ENCODE results near the gene BSN.

BSN gene

GRCh38 chr3:49553692-49554632 lies at the start of gene BSN:
TSS of gene BSN (plus strand) at chr3:49554477. CDS start at chr3:49554603, 126 bp downstream.
- DNase-seq (peak; percentile 94), ATAC-seq (peak; percentile 87)

- DNase-seq = no peak
Measured at GRCh38 chr3:49506906-49507305, 47.4 kb upstream of the BSN start.

GRCh38 chr3:49509028-49509561 lies 45.2 kb upstream of the BSN start:
- DNase-seq (no peak), ATAC-seq (no peak)

More at GRCh38 chr3:49506906-49507305, 47.4 kb upstream of the BSN start:
- no peak for ATAC-seq

GRCh38 chr3:49511639-49512038 lies 42.6 kb upstream of the BSN start:
- no peak for ATAC-seq
- no peak for DNase-seq

- no peak for DNase-seq
- no peak for ATAC-seq
Measured at GRCh38 chr3:49512781-49513355, 41.4 kb upstream of the BSN start.

GRCh38 chr3:49513494-49514124 lies 40.7 kb upstream of the BSN start:
- no peak for ATAC-seq
- no peak for DNase-seq

GRCh38 chr3:49518016-49518415 lies 36.3 kb upstream of the BSN start:
- DNase-seq = no peak
- no peak for ATAC-seq

GRCh38 chr3:49518441-49518840 lies 35.8 kb upstream of the BSN start:
- ATAC-seq (no peak), DNase-seq (no peak)

GRCh38 chr3:49519296-49519695 lies 35.0 kb upstream of the BSN start:
- ATAC-seq (no peak), DNase-seq (no peak)

GRCh38 chr3:49519916-49520385 lies 34.3 kb upstream of the BSN start:
- DNase-seq = no peak
- no peak for ATAC-seq

- no peak for ATAC-seq
- no peak for DNase-seq
Measured at GRCh38 chr3:49523756-49524747, 30.2 kb upstream of the BSN start.

- DNase-seq = peak; percentile 22
- peak; percentile 83 for ATAC-seq
Measured at GRCh38 chr3:49529567-49529966, 24.7 kb upstream of the BSN start.

GRCh38 chr3:49530231-49530630 lies 24.0 kb upstream of the BSN start:
- DNase-seq = no peak

GRCh38 chr3:49530701-49531100 lies 23.6 kb upstream of the BSN start:
- DNase-seq = no peak
- ATAC-seq = no peak

More at GRCh38 chr3:49530231-49530630, 24.0 kb upstream of the BSN start:
- no peak for ATAC-seq

GRCh38 chr3:49531218-49531617 lies 23.1 kb upstream of the BSN start:
- ATAC-seq = no peak
- DNase-seq = no peak

- peak; percentile 32 for DNase-seq
- no peak for ATAC-seq
Measured at GRCh38 chr3:49531715-49532114, 22.6 kb upstream of the BSN start.

GRCh38 chr3:49533031-49533430 lies 21.2 kb upstream of the BSN start:
- DNase-seq = no peak

GRCh38 chr3:49533786-49534519 lies 20.3 kb upstream of the BSN start:
- no peak for ATAC-seq
- DNase-seq = no peak

More at GRCh38 chr3:49533031-49533430, 21.2 kb upstream of the BSN start:
- ATAC-seq = no peak

- ATAC-seq = no peak
- no peak for DNase-seq
Measured at GRCh38 chr3:49534581-49535441, 19.5 kb upstream of the BSN start.

Data from stimulated activated naive CD8-positive, alpha-beta T cell treated with anti-CD3 and anti-CD28 coated beads, Interleukin-15, Interleukin-2, amounts not matched to agents 100 U/mL and 50 U/mL, for 24 hours (primary cell).